ENCODE measurements around the gene SMARCA2.
A peak's percentile ranks its signal among the peaks of the same experiment; 100 is the strongest.

Gene SMARCA2

DNA sequence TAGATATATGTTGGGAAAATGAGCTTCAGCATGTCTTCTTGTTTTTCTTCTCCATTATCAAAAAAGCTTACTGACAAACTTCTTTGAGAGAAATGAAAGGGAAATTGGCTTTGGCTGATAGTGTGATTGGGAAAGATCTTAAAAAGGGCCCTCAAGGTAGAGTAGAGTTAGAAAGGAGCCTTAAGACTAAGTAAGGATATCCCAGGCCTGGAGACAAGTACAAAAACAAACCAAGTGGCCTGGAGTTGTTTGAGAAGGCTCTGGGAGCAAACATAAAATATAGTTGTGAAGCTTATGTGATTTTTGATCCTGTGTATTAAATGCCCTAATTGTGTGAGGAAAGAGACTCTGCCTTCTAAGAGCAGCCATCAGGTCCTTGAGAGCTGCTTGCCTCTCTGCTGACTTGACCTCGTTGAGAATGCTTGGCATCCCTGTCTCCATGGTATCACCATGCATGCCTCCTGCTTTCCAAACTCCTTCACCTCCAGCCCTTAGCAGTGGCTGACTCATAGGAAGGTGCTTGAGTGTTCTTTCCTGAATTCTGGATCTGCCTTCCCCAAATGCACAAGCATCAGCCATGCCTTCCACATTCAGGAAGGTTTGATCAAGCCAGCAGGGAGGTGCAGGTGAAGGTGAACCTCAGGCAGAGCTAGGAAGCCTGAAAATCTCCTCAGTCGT lies 78.9 kb downstream of the SMARCA2 start:
- DNase-seq (ENCODE audit: low spot score), result peak; percentile 23

- no peak for DNase-seq (ENCODE audit: low spot score)
Measured at GRCh38 chr9:2096376-2096970, 81.3 kb downstream of the SMARCA2 start.

- no peak for DNase-seq (ENCODE audit: low spot score)
Measured at GRCh38 chr9:2106666-2107065, 91.5 kb downstream of the SMARCA2 start.

DNA sequence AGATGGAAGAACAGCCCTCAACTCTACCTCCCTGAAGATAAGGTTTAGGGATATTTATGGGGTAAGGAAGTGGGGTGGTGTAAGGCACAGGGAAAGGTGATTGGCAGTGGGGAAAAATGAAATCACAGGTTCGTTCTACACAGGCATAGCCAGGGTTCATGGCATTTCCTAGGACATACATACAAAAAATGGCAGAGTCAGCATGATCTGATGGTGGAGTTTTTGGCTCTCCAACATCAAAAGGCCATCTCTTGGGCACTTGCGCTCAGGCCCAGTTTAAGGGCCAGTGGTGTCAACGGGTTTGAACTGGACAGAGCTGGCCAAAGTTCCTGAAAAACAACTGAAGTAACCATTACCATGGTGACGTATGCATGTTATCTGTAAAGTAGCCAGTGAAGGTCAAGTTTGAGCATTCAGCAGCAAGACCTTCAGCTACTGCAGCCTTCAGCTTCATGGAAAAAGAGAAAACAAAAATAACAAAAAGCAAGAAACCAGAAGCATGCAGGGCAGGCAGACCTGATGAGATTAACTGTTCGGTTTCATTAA lies 92.8 kb downstream of the SMARCA2 start:
- no peak for DNase-seq (ENCODE audit: low spot score)

DNA sequence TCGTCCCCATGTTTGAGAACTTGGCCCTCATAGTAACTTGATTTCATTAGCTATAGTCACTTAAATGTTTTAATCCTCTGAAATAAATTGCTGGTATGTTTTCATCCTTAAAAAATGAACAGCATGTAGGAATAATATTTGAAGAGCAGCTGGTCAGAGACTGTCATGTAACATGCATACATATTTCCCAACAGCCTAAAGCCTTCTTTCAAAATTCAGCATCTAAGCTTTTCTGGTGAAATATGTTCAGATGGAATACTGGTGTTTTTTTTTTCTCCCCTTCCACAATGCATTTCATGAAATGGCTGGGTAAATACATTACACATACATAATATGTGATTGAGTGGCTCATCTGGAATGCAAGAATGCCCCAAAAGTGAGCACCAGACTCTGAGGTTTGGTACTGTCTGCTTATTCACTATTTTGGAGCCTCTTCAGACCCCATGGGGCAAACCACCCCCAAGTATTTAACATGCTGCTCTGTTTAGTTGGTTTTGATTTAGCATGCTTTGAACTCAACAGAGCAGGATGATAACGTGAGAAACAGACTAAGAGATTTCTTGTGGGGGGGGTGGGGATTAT lies 94.0 kb downstream of the SMARCA2 start:
- no peak for DNase-seq (ENCODE audit: low spot score)

DNA sequence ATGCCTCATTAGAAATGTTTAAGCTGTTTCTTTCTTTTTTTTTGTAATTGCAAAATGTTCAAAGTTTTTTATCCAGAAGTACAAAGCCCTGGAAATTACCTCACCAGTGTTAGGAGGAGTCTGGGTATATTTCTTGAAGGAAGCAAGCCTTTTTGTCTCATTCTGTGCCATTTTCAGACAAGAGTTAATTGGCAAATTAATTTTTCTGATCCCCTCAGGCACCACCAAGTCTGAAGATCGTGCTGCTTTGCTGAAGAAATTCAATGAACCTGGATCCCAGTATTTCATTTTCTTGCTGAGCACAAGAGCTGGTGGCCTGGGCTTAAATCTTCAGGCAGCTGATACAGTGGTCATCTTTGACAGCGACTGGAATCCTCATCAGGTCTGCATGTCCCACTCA lies 94.9 kb downstream of the SMARCA2 start:
- DNase-seq (ENCODE audit: low spot score), result no peak

GRCh38 chr9:2116073-2116472 lies 100.9 kb downstream of the SMARCA2 start:
- no peak for DNase-seq (ENCODE audit: low spot score)

GRCh38 chr9:2117527-2117926 lies 102.4 kb downstream of the SMARCA2 start:
- DNase-seq (ENCODE audit: low spot score), result no peak

- DNase-seq (ENCODE audit: low spot score), result no peak
Measured at GRCh38 chr9:2119566-2119965, 104.4 kb downstream of the SMARCA2 start.

DNA sequence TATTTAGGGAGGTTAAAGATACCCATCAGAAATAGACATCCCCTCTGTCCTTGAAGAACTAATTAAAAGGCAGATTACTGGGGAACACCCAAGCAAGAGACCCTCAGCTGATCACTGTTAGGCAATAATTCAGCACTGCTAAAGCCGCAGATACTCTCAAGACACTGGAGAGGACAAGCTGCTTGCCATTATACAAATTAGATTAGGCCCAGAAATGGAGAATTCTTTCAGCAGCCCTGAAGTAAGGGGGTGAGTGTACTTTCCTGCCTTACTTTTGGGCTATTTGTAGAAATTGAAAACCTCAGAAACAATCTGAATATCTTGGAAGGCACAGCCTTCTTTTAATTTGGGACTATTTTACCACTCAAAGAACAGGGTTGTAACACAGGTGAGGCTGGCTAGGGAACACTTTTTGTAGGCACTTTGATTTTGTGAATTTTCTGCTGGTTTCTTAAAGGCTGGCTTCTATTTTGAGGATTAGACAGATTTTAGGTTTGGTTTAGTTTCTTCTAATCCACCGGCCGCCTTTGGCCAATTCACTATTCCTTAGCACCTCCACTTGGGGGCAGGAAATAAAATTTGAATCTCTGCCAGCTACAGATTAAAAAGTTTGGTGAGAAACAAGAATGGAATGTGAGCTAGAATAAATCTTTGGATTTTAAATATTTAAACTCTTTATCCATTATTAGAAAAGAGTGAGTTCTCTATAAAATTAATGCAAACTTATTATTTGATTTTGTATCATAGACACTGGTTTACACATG lies 106.0 kb downstream of the SMARCA2 start:
- peak; percentile 36 for DNase-seq (ENCODE audit: low spot score)

DNA sequence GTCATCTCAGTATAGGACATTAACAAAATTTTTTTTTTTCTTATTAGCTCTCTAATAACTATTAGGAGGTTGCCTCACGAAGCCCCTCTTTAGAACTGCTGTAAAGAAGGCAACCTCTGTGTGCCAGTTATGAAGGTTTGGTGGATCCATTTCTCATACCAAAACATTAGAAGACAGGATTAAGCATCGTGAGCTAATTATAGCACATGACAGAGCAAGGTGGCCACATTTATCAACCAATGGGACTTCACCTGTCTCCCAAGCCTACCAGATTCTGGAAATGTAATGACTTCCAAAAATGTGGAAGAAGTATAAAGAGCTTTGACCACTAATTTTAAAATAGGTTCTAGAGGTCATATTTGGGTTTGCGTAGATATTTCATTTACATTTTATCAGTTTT lies 107.2 kb downstream of the SMARCA2 start:
- DNase-seq (ENCODE audit: low spot score), result no peak

GRCh38 chr9:2125906-2126305 lies 110.8 kb downstream of the SMARCA2 start:
- DNase-seq (ENCODE audit: low spot score), result no peak

- DNase-seq (ENCODE audit: low spot score), result no peak
Measured at GRCh38 chr9:2126331-2126803, 111.2 kb downstream of the SMARCA2 start.

DNA sequence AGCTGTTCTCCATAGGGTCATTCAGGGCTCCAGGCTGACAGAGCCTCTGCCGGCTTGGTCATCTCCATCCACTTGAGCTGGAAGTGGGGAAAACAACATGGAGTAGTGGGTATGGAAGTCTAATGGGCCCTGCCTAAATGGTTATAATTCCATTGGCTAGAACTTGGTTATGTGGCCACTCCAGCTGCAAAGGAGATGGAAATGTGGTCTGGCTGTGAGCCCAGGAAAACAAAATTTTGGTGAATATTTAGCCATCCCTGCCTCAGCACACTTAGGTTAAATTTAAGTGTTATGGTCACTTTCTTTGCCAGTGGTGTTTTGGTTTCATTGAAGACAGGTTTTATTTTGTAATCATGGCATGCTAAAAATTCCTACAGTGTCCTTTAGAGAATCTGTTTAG lies 112.3 kb downstream of the SMARCA2 start:
- DNase-seq (ENCODE audit: low spot score), result no peak

GRCh38 chr9:2128141-2128540 lies 113.0 kb downstream of the SMARCA2 start:
- DNase-seq (ENCODE audit: low spot score), result no peak

DNA sequence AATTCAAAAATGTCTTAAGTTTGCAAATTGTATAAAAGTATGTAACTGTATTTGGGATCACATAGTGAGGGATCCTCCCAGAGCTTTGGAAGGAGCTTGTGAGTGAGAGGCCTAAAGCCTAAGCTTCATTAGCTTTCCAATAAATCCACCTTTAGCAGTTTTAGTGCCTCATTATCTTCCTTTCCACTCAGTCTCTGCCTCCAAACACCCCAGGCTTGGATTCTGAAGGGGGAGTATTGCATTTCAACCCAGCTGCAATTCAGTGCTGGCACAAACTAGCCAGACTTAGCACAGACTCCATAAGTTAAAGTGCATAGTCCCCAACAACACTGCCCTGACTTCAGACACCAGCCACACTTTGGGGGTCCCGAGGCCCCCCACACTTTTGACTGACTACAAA lies 113.5 kb downstream of the SMARCA2 start:
- no peak for DNase-seq (ENCODE audit: low spot score)

DNA sequence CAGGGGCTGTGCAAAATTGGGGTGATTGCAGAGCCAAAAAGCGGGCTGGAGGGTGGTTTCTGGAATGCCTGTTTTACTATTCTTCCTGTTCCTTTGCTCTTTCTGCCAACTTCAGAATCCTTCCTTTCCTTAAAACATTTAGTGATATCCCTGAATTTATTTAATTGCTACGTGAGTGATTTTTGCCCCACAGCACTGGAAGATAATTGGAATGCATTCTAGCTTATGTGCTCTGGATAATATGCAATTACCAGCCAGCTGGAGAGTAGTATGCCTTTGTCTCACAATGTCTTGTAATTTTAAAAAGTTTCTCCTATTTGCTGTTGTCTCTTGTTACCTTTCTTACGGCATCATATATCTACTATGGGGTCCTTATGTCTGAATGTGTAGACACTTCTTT lies 115.8 kb downstream of the SMARCA2 start:
- no peak for DNase-seq (ENCODE audit: low spot score)

GRCh38 chr9:2132484-2133082 lies 117.4 kb downstream of the SMARCA2 start:
- peak; percentile 42 for DNase-seq (ENCODE audit: low spot score)

- DNase-seq (ENCODE audit: low spot score), result no peak
Measured at GRCh38 chr9:2134391-2134790, 119.2 kb downstream of the SMARCA2 start.

DNA sequence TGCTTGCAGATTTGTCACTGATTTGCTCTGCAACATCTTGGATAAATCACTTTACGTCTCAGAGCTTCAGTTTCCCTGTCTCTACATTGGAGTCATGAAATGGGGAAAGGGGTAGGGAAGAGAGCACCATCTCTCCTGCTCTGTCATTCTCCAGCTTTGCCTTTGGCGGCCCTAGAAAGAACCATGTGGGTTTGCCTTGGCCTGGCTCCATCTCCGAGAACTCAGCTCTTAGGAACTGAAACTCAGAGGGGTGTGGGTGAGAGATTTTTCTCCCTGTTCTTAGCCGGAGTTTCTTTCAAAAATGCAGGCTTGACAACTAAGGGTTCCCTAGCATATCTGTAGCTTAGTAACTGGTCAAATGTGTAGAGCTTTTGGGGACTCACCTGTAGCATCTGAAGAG lies 123.5 kb downstream of the SMARCA2 start:
- no peak for DNase-seq (ENCODE audit: low spot score)

DNA sequence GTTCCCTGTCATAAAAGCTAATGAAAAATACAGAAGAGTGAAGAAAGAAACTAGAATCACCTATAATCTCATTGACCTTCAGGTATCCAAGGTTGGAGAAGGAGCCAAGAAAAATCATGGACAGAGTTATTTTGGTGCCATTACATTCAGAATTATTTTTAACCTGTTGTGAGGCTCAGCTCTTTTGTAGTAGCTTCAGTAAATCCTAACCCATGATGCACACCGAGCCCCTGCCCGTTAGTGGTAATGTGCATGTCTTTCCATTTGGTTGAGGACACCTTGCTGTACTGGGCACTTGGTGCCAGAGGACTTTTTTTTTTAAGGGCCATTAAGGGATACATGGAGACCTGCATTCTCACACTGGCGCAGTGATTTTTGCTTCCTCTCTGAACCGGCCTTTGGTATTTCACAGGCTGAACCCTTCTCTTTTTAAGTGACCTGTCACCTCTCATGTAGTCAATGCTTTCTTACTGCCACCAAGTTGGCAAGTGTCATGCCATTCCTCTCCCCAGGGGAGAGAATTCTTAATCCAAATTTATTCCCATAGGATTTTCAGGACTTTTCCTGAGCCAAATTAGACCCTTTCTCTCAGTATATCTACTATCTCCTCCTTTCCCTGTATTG lies 125.6 kb downstream of the SMARCA2 start:
- no peak for DNase-seq (ENCODE audit: low spot score)

GRCh38 chr9:2142212-2142611 lies 127.1 kb downstream of the SMARCA2 start:
- DNase-seq (ENCODE audit: low spot score), result no peak
